ENCODE data around the gene HOXA2.

The HOXA2 gene

GRCh38 chr7:27124902-27125689 is 22.6 kb upstream of the HOXA2 start:
- DNase-seq (ENCODE audit: low read depth) = no peak

- DNase-seq (ENCODE audit: low read depth) = no peak
Observed at GRCh38 chr7:27124096-27124901, 21.8 kb upstream of the HOXA2 start.

GRCh38 chr7:27123477-27124053 is 21.1 kb upstream of the HOXA2 start:
- DNase-seq (ENCODE audit: low read depth) = no peak

- no peak for DNase-seq (ENCODE audit: low read depth)
Observed at GRCh38 chr7:27123007-27123476, 20.6 kb upstream of the HOXA2 start.

GRCh38 chr7:27122077-27122910 is 19.8 kb upstream of the HOXA2 start:
- no peak for DNase-seq (ENCODE audit: low read depth)

GRCh38 chr7:27121684-27122076 is 19.2 kb upstream of the HOXA2 start:
- DNase-seq (ENCODE audit: low read depth) = no peak

GRCh38 chr7:27119412-27119911 is 17.0 kb upstream of the HOXA2 start:
- no peak for DNase-seq (ENCODE audit: low read depth)

- no peak for DNase-seq (ENCODE audit: low read depth)
Observed at GRCh38 chr7:27118580-27118979, 16.1 kb upstream of the HOXA2 start.

- DNase-seq (ENCODE audit: low read depth) = no peak
Observed at GRCh38 chr7:27117887-27118491, 15.5 kb upstream of the HOXA2 start.

GRCh38 chr7:27116962-27117886 is 14.7 kb upstream of the HOXA2 start:
- DNase-seq (ENCODE audit: low read depth) = no peak

- DNase-seq (ENCODE audit: low read depth) = no peak
Observed at GRCh38 chr7:27116031-27116961, 13.8 kb upstream of the HOXA2 start.

- DNase-seq (ENCODE audit: low read depth) = no peak
Observed at GRCh38 chr7:27115221-27116026, 12.9 kb upstream of the HOXA2 start.

GRCh38 chr7:27114881-27115220 is 12.4 kb upstream of the HOXA2 start:
- DNase-seq (ENCODE audit: low read depth) = no peak

GRCh38 chr7:27113991-27114769 is 11.7 kb upstream of the HOXA2 start:
- DNase-seq (ENCODE audit: low read depth) = no peak

- DNase-seq (ENCODE audit: low read depth) = no peak
Observed at GRCh38 chr7:27112955-27113949, 10.8 kb upstream of the HOXA2 start.

- no peak for DNase-seq (ENCODE audit: low read depth)
Observed at GRCh38 chr7:27112361-27112760, 9.9 kb upstream of the HOXA2 start.
